Adrenal gland (tissue), 5 donors: ENCODE data around the gene CD81.

Source experiments
- POLR2A ChIP-seq, 2 donors: fragments of 450-650 bp; IDR thresholded peaks; one replicate each; pipeline ENCODE4 v1.6.1; 2017; ENCODE audit warnings: antibody characterized with exemption in 2 of 2, mild to moderate bottlenecking in 2 of 2, moderate library complexity in 1 of 2
- TF ChIP-seq, protein P1 (sequence below), 6 experiments: fragments of 450-650 bp in 4 of 6; fragments of 200-600 bp in 2 of 6; sonication (generic) in 1 of 6; IDR thresholded peaks; 1 replicate in 5 of 6; 2 replicates in 1 of 6; pipeline versions ENCODE4 v1.5.1 to v1.8.0; 2016 to 2021; ENCODE audit warnings: antibody characterized with exemption in 6 of 6, mild to moderate bottlenecking in 2 of 6, moderate library complexity in 1 of 6
- donor health status: DM: no; HTN: no; CAD: no.

DNA sequence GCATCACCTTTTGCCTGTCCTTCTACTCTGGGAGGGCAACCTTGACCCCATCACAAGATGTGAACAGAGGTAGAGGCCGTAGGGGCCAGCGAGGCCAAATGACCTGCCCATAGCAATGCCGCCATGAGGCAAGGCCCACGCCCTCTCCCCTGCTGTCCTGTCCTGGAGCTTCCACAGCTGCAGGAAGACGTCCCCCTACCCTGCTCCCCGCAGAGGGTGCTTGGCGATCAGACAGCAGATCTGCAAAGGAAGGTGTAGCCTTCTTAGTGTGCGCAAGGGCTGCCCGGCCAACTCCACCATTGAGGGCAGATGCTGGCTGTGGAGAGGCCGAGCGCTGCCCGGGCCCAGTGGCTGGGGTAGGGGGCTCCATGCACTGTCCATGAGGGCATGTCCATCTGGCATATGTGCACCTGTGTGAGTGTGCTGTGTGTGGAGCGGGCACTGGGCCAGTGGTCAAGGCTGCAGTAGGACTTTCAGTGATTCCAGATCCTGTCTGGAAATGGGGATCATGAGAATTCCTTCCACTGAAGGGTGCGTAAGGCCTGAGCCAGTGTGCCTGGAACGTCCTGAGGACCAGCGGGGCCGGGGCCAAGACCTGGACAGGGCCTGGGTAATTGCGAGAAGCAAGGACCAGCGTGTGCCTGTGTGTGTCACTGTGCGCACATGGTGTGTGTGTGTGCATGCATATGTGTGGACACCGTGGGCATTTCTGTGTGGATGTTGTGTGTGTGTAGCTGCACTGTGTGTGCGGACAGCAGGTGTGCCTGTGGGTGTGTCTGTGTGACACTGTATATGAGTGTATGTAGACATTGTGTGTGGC lies 56.2 kb downstream of the CD81 start:
- TF ChIP-seq, protein P1, sequence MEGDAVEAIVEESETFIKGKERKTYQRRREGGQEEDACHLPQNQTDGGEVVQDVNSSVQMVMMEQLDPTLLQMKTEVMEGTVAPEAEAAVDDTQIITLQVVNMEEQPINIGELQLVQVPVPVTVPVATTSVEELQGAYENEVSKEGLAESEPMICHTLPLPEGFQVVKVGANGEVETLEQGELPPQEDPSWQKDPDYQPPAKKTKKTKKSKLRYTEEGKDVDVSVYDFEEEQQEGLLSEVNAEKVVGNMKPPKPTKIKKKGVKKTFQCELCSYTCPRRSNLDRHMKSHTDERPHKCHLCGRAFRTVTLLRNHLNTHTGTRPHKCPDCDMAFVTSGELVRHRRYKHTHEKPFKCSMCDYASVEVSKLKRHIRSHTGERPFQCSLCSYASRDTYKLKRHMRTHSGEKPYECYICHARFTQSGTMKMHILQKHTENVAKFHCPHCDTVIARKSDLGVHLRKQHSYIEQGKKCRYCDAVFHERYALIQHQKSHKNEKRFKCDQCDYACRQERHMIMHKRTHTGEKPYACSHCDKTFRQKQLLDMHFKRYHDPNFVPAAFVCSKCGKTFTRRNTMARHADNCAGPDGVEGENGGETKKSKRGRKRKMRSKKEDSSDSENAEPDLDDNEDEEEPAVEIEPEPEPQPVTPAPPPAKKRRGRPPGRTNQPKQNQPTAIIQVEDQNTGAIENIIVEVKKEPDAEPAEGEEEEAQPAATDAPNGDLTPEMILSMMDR (IDR thresholded peaks at IDR 0.05): no peak
- no peak for TF ChIP-seq POLR2A (IDR thresholded peaks at IDR 0.05)
